SHP77 treated with DMSO at 0.1 percent for 48 hours (cell line): ENCODE measurements around the gene ANKRD11.
"Not testable (repeated sequence)": the region's sequence is repeated elsewhere in the genome, so short reads cannot be mapped to it uniquely, and the experiment has no call there.

Experiments used
- DNase-seq: peaks from one replicate; lab custom pipeline; 2025; lab: John Stamatoyannopoulos, UW

The ANKRD11 gene

DNA sequence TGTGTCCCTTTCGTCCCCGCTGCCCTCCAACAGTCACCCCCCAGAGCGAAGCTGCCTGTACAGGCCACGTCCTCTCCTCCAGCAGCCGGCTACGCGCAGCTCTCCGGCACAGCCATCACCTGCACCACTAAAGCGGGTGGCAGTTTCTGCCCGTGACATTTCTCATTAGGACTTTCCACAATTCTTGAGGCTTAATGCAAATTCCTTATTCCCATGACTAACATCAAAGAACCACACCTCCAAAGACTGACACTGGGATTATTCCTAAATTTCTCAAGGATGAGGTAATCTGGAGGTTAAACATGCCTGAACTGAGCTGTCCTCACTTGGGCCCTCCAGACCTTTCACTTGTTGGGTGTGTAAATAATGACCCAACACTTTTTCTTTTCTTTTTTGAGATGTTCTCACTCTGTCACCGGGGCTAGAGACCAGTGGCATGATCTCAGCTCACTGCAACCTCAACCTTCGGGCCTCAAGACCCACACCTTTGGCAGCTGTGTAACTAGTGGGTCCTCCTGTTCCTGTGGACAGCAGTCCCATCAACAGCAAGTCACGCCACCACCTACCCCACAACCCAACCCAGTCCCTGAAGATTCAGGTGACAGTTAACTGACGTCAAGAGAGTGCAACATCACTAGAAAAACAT, 11.7 kb downstream of the ANKRD11 start:
- DNase-seq = no peak

DNA sequence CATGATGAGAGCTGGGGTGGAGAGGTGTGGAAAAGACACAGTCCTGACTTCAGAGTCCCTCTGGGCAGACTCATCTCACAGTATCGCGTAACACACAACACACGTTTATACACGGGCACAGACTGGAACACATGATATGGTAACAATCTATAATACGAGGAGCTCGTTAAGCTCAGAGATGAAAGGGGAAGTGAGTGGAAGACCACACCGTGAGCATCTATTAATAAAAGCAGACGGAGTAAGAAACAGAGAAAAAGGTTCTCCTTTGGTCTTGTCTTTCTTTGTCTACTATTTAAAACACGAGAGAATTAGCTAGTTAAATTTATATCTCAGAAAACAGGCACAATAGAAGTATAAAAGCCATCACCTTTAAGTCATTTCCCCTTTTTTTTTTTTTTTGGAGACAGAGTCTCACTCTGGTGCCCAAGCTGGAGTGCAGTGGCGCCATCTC, 13.5 kb downstream of the ANKRD11 start:
- no peak for DNase-seq

DNA sequence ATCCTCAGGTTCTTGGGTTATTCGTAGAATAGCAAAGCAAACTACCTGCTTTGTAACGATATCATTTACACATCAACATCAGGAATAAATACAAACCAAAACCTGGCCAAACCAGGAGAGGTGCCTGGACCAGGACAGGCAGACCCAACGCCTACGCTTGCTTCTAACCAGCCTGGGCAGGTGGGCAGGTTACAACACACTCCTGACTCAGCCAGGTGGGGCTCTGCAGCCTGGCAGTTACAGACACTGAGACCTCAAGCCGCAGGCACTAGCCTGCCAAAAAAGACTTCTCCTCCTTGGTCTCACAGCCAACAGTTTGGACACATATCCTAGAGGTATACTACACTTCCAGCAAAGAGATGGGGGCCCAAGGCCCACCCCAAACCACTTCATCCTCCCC, 14.0 kb downstream of the ANKRD11 start:
- DNase-seq = no peak

DNA sequence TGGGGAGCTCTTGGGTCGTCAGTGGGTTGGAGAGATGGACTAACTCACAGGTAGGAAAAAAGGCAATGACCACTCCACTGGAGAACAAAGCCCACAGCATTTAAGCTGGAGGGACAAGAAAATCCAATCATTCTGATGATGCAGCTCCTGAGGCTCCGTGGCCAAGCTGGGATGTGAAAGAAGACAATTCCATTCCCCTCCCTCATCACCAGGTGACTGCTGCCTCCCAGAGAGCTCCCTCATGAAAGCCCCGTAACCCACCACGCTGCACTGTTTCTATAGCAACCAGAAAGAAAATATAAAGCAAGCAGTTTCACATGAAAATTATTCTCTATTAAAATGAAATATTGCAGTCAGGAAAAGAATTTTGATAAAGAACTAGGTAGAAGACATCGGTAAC, 15.2 kb downstream of the ANKRD11 start:
- no peak for DNase-seq

DNA sequence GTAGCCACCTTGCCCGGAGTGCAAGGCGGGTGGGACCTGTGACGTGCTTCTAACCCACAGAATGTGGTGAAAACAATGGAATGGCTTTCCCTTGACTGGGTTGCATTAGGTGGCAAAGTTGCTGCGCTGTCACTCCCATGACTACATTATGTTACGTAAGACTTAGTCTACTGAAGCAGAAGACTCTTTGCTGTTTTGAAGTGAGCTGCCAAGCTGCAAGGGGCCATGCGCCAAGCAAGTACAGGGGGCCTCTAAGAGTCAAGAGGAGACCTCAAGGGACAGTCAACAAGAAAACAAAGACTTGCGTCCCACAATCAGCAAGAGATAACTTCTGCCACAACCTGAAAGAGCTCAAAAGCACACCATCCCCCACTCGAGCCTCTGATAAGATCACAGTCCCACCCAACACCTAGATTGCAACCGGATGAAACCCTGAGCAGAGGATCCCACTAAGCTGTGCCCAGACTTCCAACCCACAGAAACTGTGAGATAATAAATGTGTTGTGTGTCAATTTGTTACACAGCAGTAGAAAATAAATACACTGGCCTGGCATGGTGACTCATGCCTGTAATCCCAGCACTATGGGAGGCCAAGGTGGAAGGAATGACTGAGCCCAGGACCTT, 16.5 kb downstream of the ANKRD11 start:
- no peak for DNase-seq

DNA sequence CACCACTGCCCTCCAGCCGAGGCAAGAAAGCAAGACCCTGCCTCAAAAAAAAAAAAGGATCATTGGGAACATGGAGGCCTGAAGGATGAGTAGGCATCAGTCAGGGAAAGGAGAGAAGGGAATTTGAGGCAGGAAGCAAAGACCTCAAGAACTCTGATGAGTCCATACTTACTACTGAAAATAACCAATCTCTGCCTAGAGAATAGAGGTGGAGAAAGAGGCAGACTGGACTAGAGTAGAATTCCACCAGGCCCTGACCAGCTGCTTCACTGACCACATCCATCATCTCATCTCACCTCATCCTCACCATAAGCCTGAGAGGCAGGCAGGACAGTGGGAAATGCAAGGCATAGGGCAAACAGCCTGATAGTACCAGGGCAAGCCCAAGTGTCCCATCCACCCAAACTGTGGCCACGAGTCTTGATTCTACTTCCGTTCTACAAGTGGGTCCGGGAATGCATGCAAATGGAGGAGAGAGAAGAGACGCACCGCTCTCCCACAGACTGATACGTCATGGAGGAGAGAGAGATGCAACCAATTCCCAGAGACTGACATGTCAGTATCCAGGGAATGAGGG, 17.1 kb downstream of the ANKRD11 start:
- DNase-seq = no peak

DNA sequence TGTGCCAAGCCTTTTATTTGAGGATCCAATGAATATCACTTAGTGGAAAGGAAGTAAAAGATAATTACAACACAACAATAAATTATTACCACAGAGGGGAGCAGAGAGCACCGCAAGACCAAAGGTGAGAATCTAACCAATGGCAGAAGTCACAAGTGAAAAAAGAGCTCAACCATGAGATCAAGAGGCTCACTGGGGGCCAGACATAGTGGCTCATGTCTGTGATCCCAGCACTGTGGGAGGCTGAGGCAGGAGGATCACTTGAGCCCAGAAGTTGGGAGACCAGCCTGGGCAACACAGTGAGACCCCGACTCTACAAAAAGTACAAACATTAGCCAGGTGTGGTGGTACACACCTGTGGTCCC, 17.7 kb downstream of the ANKRD11 start:
- no peak for DNase-seq

DNA sequence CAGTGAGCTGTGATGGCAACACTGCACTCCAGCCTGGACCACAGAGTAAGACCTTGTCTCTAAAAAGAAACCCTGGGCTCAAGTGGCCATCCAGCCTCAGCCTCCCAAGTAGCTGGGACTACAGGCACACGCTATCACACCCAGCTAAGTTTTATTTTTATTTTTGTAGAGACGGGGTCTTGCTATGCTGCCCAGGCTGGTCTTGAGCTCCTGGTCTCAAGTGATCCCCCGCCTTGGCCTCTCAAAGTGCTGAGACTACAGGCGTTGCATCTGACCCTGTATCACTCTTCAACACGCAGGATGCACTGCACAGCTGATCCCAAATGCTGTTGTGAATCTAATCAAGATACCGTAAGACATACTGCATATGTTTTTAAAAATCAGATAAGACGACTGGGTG, 23.0 kb downstream of the ANKRD11 start:
- no peak for DNase-seq

DNA sequence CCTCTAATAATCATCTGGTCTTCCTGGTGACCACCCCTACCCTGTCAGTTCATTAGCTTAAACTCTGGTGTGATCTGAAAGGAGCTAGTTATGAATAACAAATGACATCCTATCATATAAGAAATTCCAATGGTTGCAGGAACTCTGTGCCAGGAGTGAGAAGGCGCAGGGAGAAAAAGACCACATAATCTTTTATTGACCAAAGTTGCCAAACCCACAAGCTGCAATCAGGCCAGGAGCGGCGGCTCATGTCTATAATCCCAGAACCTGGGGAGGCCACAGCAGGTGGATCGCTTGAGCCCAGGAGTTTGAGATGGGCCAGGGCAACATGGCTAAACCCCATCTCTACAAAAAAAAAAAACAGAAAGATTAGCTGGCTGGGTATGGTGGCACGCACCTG, 23.4 kb downstream of the ANKRD11 start:
- no peak for DNase-seq

DNA sequence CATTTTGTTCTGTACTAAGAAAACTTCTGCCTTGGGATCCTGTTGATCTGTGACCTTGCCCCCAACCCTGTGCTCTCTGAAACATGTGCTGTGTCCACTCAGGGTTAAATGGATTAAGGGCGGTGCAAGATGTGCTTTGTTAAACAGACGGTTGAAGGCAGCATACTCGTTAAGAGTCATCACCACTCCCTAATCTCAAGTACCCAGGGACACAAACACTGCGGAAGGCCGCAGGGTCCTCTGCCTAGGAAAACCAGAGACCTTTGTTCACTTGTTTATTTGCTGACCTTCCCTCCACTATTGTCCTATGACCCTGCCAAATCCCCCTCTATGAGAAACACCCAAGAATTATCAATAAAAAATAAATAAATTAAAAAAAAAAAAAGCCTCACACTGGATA, 27.0 kb downstream of the ANKRD11 start:
- DNase-seq = not testable (repeated sequence)

DNA sequence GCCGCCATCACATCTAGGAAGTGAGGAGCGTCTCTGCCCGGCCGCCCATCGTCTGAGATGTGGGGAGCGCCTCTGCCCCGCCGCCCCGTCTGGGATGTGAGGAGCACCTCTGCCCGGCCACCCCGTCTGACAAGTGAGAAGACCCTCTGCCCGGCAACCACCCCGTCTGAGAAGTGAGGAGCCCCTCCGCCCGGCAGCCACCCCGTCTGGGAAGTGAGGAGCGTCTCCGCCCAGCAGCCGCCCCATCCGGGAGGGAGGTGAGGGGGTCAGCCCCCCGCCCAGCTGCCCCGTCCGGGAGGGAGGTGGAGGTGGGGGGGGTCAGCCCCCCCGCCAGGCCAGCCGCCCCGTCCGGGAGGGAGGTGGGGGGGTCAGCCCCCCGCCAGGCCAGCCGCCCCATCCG, 27.7 kb downstream of the ANKRD11 start:
- not testable (repeated sequence) for DNase-seq

DNA sequence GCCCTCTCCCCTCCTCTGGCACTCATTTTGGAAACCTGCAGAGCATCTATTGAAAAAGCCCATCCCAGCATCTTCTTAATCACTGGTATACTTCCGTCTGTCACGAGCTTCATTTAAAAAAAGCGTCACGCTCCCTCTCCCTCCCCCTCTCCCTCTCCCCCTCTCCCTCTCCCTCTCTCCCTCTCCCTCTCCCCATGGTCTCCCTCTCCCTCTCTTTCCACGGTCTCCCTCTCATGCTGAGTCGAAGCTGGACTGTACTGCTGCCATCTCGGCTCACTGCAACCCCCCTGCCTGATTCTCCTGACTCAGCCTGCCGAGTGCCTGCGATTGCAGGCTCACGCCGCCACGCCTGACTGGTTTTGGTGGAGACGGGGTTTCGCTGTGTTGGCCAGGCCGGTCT, 28.5 kb downstream of the ANKRD11 start:
- not testable (repeated sequence) for DNase-seq

DNA sequence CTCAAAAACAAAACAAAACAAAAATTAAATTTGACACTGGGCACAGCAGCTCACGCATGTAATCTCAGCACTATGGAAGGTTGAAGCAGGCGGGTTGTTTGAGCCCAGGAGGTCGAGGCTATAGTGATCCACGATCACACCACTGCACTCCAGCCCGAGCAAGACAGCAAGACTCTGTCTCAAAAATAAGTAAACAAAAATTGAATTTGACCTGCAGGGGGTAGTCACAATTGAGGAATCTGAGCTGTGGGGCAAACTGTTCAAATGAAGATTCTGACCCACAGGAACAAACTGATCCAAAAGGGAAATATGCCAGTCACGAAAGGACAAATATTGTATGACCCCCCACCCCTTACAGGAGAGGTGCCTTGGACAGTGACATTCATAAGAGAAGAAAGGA, 29.8 kb downstream of the ANKRD11 start:
- DNase-seq = no peak

DNA sequence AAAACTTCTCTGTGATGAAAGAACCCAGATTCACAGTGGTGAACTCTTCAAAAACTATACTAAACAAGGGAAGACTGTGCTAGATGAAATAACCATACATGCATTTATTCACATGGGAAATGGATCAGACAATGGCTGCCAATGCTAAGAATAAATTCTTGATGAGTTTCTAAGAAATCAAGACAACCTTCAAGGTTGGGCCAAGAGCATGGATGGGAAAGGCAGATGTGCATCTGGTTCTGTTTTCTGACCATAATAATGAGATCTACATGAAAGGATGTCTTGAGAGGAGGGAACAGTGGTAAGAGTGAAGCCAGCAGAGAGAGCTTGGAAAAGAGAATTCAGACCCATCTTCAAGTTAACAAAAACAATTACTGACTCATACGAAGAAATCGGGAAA, 31.4 kb downstream of the ANKRD11 start:
- no peak for DNase-seq

DNA sequence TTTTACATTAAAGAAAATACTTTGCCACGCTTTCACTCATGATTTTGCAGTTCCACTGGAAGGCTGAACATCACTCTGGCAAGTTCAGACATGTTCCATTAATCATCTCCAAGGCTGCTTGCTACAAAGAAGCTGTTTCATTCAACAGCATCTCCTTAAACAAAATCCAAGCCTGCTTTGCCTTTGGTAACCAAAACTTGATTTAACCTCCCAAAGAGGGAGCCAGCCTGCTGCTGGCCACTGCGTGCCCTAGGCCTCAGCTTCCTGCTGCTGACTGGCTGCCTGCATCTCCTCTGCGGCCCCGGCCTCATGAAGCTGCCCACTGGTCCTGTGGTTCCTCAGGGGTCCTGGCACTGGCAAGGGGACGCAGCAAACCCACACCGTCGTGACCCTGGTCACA, 31.8 kb downstream of the ANKRD11 start:
- no peak for DNase-seq

DNA sequence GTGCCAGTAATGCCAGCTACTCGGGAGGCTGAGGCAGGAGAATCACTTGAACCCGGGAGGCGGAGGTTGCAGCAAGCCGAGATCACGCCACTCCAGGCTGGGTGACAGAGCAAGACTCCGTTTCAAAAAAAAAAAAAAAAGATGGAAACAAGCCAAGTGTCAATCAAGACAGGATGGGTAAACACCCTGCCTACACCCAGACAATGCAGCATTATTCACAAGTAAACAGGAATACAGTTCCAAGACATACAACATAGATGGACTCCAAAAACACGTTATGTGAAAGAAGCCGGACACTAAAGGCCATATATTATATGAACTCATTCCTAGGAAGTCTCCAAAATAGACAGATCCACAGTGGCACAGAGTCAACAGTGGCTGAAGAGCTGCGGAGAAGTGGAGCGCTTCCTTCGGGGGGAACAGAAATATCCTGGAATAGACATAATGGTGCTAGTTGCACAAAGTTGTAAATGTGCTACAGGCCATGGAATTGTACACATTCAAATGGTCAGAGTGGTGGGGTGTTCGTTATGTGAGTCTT, 33.9 kb downstream of the ANKRD11 start:
- DNase-seq = no peak

DNA sequence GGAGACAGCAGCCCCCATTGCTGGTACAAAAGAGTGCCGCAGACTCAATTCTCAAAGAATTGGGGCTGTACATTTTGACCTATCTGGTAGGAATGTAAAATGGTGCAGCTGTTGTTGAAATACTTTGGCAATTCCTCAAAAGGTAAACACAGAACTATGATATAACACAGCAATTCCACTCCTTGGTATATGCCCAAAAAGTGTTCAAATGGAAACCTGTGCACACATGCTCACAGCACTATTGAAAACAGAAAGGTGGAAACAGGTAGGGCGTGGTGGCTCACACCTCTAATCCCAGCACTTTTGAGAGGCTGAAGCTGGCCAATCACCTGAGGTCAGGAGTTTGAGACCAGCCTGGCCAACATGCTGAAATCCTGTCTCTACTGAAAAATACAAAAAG, 34.7 kb downstream of the ANKRD11 start:
- no peak for DNase-seq

DNA sequence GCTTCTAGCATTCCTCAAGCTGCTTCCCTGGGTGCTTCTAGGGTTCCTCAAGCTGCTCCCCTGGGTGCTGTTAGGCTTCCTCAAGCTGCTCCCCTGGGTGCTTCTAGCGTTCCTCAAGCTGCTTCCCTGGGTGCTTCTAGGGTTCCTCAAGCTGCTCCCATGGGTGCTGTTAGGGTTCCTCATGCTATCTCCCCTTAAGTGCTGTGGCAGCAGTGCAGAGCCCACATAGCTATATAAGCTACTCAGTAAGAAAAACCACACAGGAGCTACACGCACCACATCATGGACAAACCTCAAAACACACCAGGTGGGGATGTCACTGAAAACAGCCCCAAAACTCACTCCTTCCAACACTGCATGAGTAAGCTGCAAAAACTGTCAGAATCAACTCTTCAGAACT, 35.2 kb downstream of the ANKRD11 start:
- no peak for DNase-seq

DNA sequence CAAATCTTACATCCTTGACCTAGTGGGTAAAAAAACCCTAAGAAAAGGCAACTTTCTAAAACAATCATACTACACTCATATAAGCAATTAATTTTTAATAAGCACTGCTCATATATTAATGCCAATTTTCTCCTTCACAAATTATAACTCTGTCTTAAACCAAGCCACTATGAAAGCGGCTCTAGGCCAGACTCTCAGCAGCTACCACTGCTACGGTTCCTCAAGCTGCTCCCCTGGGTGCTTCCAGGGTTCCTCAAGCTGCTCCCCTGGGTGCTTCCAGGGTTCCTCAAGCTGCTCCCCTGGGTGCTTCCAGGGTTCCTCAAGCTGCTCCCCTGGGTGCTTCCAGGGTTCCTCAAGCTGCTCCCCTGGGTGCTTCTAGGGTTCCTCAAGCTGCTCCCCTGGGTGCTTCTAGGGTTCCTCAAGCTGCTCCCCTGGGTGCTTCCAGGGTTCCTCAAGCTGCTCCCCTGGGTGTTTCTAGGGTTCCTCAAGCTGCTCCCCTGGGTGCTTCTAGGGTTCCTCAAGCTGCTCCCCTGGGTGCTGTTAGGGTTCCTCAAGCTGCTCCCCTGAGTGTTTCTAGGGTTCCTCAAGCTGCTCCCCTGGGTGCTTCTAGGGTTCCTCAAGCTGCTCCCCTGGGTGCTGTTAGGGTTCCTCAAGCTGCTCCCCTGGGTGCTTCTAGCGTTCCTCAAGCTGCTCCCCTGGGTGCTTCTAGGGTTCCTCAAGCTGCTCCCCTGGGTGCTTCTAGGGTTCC, 35.8 kb downstream of the ANKRD11 start:
- not testable (repeated sequence) for DNase-seq

DNA sequence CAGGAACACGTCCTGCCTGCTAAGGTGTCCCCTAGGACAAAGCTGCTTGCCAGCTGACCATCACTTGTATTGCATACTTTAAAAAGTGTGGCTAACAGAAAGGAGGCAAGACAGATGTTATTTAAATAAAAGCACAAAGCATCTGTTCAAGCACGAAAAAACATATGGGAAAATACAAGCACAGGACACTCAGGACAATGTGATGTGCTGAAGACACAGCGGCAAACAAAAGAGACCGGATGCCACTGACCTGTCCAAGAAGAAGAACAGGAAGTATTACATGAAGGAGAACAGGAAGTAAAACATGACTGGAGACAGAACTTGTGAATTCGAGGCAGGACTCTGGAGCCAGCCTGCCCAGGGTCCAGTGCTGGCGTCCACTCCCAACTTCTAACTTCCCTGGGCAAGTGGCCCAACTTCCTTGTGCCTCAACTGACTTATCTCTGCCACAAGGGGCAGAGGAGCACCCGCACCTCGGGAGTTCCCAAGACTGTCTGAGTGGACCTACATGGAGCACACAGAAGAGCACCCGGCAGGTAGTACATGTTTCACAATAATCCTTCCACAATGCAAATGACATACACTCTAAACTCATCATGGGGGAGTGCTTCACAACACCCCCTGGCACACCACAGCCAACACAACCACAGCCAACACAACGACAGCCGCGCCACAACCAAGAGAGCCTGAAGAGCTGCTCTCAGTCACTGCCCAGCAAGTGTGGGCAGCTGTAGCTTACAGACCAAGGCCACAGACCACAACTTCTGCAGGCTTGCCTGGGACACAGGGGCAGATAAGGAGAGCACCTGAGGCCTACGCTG, 36.6 kb downstream of the ANKRD11 start:
- no peak for DNase-seq

DNA sequence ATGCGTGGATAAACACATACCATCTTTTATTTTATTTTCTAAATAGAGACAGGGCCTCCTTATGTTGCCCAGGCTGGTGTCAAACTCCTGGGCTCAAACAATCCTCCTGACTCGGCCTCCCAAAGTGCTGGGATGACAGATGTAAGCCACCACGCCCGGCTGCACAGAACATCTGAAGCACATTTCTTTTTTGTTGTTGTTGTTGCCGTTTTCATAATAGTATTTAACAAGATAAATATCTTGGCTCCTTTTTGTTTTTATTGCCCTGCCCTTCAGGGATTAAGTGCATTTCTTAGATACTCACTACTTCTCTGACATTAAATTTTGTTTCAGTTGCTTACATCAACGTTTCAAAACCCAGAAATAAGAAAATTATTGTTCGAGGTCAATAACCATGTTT, 37.4 kb downstream of the ANKRD11 start:
- DNase-seq = no peak

DNA sequence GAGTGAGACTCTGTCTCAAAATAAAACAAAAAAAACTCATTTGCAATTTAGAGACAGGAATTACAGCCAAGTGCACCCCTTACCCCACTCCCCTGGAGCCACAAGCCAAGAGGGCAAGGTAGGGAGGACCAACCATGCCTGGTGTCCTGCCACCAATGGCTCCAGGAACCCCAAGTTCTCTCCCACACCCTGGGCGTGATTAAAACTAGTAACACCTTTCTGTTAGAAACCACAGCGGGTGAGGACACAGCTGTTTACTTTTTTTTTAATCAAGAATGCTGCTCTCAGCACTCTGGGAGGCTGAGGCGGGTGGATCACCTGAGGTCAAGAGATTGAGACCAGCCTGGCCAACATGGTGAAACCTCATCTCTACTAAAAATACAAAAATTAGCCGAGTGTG, 38.1 kb downstream of the ANKRD11 start:
- no peak for DNase-seq
